GM18498 (cell line): Measurements from ENCODE around the gene PDLIM7.

Experiments
- ATAC-seq: cut with Tn5 transposase; IDR thresholded peaks from one replicate; pipeline ENCODE4 v1.9.1; 2021; ENCODE audit warnings: mild to moderate bottlenecking, moderate library complexity; ENCODE audit not compliant: unreplicated experiment

The PDLIM7 gene

DNA sequence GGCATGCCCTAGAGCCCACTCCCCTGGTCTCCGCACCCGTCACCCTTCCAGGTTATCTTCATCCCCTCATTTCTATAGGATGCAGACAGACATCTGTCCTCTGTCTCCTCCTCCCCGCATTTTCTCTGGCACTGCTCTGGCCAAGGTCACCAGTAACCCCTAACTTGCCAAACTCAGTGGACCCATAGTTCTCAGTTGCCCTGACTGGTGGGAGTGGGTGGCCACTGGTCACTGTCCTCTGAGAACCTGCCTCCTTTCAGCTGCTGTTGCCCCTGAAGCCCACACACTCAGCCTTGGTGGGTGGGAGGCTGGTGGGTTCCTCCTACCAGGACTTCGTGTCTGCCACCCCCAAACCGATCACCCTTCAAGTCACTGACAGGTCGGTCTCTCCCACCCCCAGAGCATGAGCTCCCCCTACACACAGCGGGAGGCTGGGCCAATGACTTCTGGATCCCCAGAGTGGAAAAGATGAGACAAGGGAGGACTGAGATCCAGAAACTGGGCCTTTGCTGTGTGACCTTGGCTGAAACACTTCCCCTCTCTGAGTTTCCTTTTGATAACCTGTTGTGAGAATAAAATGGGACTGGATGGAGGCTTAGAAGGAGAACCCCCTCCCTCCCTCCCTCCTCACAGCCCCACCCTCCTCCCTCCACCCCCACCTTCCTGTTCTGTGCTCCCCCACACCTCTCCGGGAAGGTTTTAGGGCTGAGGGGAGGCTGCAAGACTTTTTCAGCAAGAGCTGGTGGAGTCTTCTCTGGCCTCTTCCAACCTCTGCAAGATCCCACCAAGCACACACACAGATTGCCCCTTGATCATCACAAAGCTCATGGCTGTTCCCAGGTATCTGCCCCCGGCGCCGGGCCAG is 21.6 kb downstream of the PDLIM7 start:
- ATAC-seq, result no peak

GRCh38 chr5:177474846-177475562 is 22.4 kb downstream of the PDLIM7 start:
- ATAC-seq, result no peak

- no peak for ATAC-seq
Measured at GRCh38 chr5:177474002-177474476, 23.4 kb downstream of the PDLIM7 start.

- peak; percentile 50 for ATAC-seq
Measured at GRCh38 chr5:177473443-177474001, 23.9 kb downstream of the PDLIM7 start, which contains the start of gene DBN1. TSS of gene DBN1 (minus strand) at chr5:177473634. CDS start at chr5:177473521, 113 bp downstream.

GRCh38 chr5:177472460-177473442 is 24.7 kb downstream of the PDLIM7 start:
- ATAC-seq, result peak; percentile 37

DNA sequence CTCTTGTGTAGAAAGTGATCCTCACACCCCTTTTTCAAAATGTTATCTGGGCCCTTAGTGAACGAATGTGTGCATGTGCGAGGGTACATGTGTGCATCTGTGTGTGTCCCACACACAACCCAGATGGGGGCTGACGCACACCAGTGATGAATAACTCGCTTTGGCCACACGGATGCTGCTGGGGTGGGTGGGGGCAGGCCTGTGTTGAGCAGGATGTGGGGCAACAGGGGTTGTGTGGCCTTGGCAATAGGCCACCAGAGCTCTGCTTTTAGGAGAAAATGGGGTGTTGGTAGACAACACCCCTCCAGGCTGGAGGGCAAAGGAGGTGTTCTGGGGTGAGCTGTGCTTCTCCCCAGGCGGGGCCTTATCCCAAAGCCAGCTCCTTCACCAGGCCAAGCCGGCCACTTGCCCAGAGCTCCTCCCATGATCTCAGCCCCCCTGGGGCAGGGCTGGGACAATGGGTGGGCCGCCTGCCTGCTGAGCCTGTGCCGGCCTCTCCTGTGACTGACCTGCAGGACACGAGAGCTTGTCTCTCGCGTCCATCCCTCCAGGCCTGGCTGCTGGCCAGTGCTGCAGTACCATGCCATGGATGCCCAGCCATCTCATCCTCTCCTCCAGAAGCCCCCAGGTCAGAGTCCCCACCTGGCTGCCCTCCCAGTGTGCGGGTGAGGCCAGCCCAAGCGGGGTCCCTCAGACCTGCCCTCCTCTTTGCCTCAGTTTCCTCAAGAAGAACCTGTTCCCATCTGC is 25.6 kb downstream of the PDLIM7 start:
- ATAC-seq, result no peak

DNA sequence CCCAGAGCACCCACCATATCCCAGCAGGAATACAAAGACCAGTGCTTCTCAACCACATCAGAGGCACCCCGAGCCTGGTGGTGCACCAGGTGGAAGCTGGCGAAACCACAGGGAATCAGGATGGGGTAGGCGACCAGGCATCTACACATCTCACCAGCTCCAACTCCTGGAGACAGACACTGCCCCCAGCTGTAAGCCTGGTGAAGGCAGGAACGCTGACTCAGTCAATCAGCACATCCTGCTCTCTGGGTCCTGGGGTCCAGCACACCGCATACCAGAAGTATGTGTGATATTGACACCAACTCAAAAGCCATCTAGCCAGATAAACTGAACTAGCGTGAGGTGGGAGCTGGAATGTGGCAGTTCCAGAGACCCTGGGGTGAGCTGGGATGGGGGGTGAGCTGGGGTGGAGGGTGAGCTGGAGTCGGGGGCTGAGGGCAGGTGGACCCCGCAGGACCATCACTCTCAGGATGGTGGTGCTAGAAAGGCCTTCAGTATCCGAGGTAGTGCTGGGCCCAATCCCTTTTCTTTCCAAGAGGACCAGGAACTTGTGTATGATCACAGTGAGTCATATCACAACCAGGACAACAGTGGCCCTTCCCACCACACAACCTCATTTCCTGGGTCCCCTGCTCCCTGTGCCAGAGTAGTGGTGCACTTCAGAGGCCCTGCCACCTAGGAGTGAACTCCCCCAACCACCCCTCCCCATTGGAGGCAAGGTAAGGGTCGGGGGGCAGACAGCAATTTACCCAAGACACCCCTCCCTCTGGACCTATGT is 26.5 kb downstream of the PDLIM7 start:
- no peak for ATAC-seq

- ATAC-seq, result no peak
Measured at GRCh38 chr5:177469750-177470525, 27.5 kb downstream of the PDLIM7 start.

GRCh38 chr5:177468685-177469628 is 28.4 kb downstream of the PDLIM7 start:
- no peak for ATAC-seq

GRCh38 chr5:177468329-177468684 is 29.1 kb downstream of the PDLIM7 start:
- ATAC-seq, result no peak

- no peak for ATAC-seq
Measured at GRCh38 chr5:177467436-177467835, 30.0 kb downstream of the PDLIM7 start.

GRCh38 chr5:177466861-177467260 is 30.5 kb downstream of the PDLIM7 start:
- ATAC-seq, result no peak

GRCh38 chr5:177465044-177465443 is 32.4 kb downstream of the PDLIM7 start:
- ATAC-seq, result no peak

GRCh38 chr5:177462021-177462670 is 35.3 kb downstream of the PDLIM7 start:
- no peak for ATAC-seq

DNA sequence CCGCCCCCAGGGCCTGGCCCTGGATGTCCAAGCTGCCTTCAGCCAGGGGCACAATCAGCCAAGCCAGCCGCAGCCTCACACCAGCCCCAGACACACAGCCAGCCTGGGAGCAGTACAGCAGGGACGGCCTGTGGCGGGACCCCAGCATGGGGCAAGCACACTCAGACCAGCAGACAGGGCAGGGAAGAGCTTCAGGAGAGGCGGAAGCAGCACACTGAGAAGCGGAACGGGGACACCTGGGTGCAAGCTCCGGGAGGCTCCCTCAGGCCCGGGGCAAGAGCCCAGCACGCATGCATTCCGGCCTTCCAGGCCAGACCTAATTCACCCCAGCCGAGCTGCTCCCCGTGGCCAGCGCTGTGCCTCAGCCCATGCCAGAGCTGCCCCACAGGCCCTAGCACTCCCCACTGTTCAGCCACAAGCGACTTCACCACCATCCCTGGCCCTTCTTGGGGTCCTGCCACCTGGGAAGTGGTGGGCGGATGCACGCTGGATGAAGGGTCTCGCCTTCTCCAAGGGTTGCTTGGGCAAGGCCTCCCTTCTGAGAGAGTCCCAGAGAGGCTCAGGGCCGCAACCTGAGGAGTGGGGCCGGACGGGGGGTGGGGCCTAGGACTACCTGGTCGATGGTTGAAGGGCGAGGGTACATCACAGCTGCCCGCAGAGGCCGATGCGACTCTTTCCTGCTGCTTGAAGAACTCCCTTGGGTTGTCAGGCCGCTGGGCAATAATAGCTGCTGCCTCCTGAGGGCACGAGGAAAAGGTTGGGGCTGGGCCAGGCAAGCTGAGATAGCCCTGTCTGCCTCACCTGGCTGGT is 37.4 kb downstream of the PDLIM7 start:
- ATAC-seq, result no peak

DNA sequence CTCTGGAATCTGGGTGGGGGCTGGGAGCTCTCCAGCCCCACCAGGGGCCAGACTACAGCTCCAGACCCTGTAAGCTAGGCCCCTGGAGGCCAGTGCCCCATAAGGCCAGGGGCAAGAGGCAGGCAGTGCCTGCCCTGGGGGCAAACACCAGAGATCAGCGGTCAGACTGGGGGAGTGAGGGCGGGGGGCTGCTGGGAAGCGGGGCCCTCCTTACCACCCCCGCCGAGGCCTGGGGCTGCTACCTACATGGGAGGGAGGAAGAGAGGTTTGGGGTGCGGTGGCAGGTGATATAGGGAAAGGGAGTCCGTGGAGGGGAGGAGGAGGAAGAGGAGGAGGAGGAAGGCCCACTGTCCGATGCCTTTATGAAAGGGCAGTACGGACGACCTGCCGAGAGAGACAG is 38.0 kb downstream of the PDLIM7 start:
- no peak for ATAC-seq
